Measurements from ENCODE around the gene GRM8.

Gene GRM8

GRCh38 chr7:127000725-127001124, 252.0 kb downstream of the GRM8 start (continued):
- TF ChIP-seq CSRNP3 (CRISPR knock-in tag; IDR thresholded peaks at IDR 0.05) (no peak), ZC3H10 (CRISPR knock-in tag; IDR thresholded peaks at IDR 0.05) (no peak)

DNA sequence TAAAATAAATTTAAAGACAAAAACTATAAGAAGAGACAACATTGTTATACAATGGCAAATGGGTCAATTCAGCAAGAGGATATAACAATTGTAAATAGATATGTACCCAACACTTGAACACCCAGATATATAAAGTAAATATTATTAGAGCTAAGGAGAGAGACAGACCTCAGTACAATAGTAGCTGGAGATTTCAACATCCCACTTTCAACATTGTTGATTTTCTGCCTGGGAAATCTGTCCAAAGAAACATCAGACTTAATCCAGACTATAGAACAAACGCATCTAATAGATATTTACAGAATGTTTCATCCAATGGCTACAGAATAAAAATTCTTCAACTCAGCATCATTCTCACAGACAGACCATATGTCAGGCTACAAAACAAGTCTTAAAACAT, 256.1 kb downstream of the GRM8 start:
- no peak for ATAC-seq
- TF ChIP-seq, protein P1, sequence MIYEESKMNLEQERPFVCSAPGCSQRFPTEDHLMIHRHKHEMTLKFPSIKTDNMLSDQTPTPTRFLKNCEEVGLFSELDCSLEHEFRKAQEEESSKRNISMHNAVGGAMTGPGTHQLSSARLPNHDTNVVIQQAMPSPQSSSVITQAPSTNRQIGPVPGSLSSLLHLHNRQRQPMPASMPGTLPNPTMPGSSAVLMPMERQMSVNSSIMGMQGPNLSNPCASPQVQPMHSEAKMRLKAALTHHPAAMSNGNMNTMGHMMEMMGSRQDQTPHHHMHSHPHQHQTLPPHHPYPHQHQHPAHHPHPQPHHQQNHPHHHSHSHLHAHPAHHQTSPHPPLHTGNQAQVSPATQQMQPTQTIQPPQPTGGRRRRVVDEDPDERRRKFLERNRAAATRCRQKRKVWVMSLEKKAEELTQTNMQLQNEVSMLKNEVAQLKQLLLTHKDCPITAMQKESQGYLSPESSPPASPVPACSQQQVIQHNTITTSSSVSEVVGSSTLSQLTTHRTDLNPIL (CRISPR knock-in tag; IDR thresholded peaks at IDR 0.05; ENCODE audit: low read depth) = no peak
- TF ChIP-seq ZFP30 (CRISPR knock-in tag; IDR thresholded peaks at IDR 0.05) = no peak
- no peak for TF ChIP-seq ZFP3 (CRISPR knock-in tag; IDR thresholded peaks at IDR 0.05)
- TF ChIP-seq ISL1 (CRISPR knock-in tag; IDR thresholded peaks at IDR 0.05) = no peak
- no peak for TF ChIP-seq ZC3H10 (CRISPR knock-in tag; IDR thresholded peaks at IDR 0.05)
- no peak for TF ChIP-seq ESRRG (CRISPR knock-in tag; IDR thresholded peaks at IDR 0.05)

- TF ChIP-seq TOX (CRISPR knock-in tag; IDR thresholded peaks at IDR 0.05; ENCODE audit: borderline replicate concordance) = no peak
- TF ChIP-seq CSRNP3 (CRISPR knock-in tag; IDR thresholded peaks at IDR 0.05) = no peak
- TF ChIP-seq POU6F1 (CRISPR knock-in tag; IDR thresholded peaks at IDR 0.05; ENCODE audit: borderline replicate concordance, low read depth) = no peak
- no peak for TF ChIP-seq ZC3H10 (CRISPR knock-in tag; IDR thresholded peaks at IDR 0.05)
- TF ChIP-seq ZNF8 (CRISPR knock-in tag; IDR thresholded peaks at IDR 0.05) = no peak
- TF ChIP-seq CSDC2 (CRISPR knock-in tag; IDR thresholded peaks at IDR 0.05) = no peak
- TF ChIP-seq ZNF565 (CRISPR knock-in tag; conservative IDR thresholded peaks at IDR 0.05; ENCODE audit: low read depth) = no peak
- TF ChIP-seq ISL1 (CRISPR knock-in tag; IDR thresholded peaks at IDR 0.05) = no peak
- TF ChIP-seq GLIS3 (CRISPR knock-in tag; IDR thresholded peaks at IDR 0.05) = no peak
- TF ChIP-seq RARB (CRISPR knock-in tag; IDR thresholded peaks at IDR 0.05) = no peak
- TF ChIP-seq OSR1 (CRISPR knock-in tag; IDR thresholded peaks at IDR 0.05) = no peak
- TF ChIP-seq BACH2 (CRISPR knock-in tag; IDR thresholded peaks at IDR 0.05; ENCODE audit: borderline replicate concordance) = no peak
- no peak for TF ChIP-seq ESRRG (CRISPR knock-in tag; IDR thresholded peaks at IDR 0.05)
- TF ChIP-seq ZFP30 (CRISPR knock-in tag; IDR thresholded peaks at IDR 0.05) = no peak
- TF ChIP-seq ZNF70 (CRISPR knock-in tag; IDR thresholded peaks at IDR 0.05) = no peak
- ATAC-seq = no peak
Measured at GRCh38 chr7:126993626-126994213, 259.0 kb downstream of the GRM8 start.

- no peak for ATAC-seq
- no peak for TF ChIP-seq CSRNP3 (CRISPR knock-in tag; IDR thresholded peaks at IDR 0.05)
- TF ChIP-seq ZC3H10 (CRISPR knock-in tag; IDR thresholded peaks at IDR 0.05) = no peak
- no peak for TF ChIP-seq TOX (CRISPR knock-in tag; IDR thresholded peaks at IDR 0.05; ENCODE audit: borderline replicate concordance)
- no peak for TF ChIP-seq ARNTL (CRISPR knock-in tag; IDR thresholded peaks at IDR 0.05; ENCODE audit: borderline replicate concordance, low read depth)
- TF ChIP-seq ZNF70 (CRISPR knock-in tag; IDR thresholded peaks at IDR 0.05) = no peak
- TF ChIP-seq ESRRG (CRISPR knock-in tag; IDR thresholded peaks at IDR 0.05) = no peak
- no peak for TF ChIP-seq GLIS3 (CRISPR knock-in tag; IDR thresholded peaks at IDR 0.05)
- TF ChIP-seq SNAI2 (CRISPR knock-in tag; IDR thresholded peaks at IDR 0.05) = no peak
- TF ChIP-seq, protein P1 (CRISPR knock-in tag; IDR thresholded peaks at IDR 0.05; ENCODE audit: low read depth) = no peak
- TF ChIP-seq PATZ1 (CRISPR knock-in tag; IDR thresholded peaks at IDR 0.05; ENCODE audit: borderline replicate concordance) = no peak
- no peak for TF ChIP-seq PPARA (CRISPR knock-in tag; IDR thresholded peaks at IDR 0.05; ENCODE audit: borderline replicate concordance)
- no peak for TF ChIP-seq CSDC2 (CRISPR knock-in tag; IDR thresholded peaks at IDR 0.05)
- no peak for TF ChIP-seq TSHZ2 (CRISPR knock-in tag; IDR thresholded peaks at IDR 0.05)
- no peak for TF ChIP-seq BACH2 (CRISPR knock-in tag; IDR thresholded peaks at IDR 0.05; ENCODE audit: borderline replicate concordance)
Measured at GRCh38 chr7:126988022-126988421, 264.7 kb downstream of the GRM8 start.
